G401 (cell line): ENCODE data around the gene EFNA2. TPM values are rescaled to one million over a fixed set of nuclear protein-coding genes. Genes with fewer than 3 reads are reported as not detected.
"Not testable (repeated sequence)": the region's sequence is repeated elsewhere in the genome, so short reads cannot be mapped to it uniquely, and the experiment has no call there.

ENCODE experiments used
- DNase-seq: peaks from one replicate; pipeline ENCODE4 v3.0.0-alpha.2; 2015; ENCODE audit warnings: low spot score
- in situ Hi-C: cut with HindIII; loops from 2 replicates; pipeline ENCODE4 v1.10.0; 2016; ENCODE audit warnings: low sequenced_read_pairs, mixed read lengths
- total RNA-seq: library from RNA; depleted of rRNA; stranded (reverse); fragments of >200 nt; shearing (Covaris generic); gene quantifications from 2 replicates; pipeline ENCODE4 v1.2.3, GENCODE V29; 2014; rRNA removed

The EFNA2 gene
- total RNA-seq, 1 experiment from 2014 or later: 1.3 TPM

DNA sequence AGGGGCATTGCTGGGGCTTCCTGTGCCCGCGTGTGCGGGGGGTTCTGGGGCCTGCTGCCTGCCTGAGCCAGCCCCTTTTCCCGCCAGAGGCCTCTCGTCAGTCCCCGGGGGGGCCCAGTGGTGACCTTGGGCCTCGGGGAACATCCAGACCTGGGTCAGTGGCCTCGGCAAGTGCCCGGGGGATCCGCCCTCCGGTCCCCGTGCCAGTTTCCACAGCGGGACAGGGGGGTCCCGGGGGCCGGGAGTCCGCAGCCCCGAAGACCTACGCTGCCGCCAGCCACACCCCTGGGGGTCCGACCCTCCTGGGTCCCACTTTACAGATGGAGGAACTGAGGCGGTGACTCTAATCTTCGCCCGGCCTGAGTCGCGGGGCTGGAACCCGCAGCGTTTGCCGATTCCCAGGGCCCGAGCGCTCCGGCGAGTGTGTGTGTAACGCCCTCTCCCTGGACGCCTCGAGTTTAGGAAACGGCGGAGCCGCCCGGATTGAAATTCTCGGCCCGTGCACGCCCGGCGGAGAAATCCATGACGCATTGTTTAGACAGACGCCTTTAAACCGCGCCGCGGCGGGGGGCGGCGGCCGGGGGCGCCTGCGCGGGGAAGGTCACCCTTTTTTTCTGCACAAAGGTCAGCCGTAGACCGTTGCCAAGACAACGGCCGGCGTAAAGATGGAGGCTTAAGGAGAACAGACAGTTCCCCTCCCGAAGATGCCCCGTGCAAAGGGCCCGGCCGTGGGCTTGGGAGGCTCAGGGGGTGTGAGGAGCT, 39.3 kb downstream of the EFNA2 start:
- peak; percentile 71 for DNase-seq
- in situ Hi-C loops: no loop called here

DNA sequence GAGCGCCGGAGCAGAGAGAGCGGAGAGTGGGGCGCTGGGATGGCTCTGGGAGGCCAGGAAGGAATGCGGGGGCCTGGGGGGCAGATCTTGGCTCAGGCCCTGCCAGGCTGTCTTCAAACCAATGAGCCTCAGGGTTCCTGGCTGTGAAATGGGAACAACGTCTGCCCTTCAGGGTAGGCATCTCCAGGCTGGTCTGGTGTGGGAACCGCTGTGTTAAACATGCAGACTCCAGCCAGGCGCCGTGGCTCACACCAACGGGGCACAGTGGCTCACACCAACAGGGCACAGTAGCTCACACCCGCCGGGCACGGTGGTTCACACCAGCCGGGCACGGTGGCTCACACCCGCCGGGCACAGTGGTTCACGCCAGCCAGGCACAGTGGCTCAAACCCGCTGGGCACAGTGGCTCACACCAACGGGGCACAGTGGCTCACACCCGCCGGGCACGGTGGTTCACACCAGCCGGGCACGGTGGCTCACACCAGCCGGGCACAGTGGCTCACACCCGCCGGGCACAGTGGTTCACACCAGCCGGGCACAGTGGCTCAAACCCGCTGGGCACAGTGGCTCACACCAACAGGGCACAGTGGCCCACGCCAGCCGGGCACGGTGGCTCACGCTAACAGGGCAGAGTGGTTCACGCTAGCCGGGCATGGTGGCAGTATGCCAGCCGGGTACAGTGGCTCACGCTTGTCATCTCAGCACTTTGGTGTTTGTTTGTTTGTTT, 40.1 kb downstream of the EFNA2 start:
- in situ Hi-C loops: no loop called here
- no peak for DNase-seq

DNA sequence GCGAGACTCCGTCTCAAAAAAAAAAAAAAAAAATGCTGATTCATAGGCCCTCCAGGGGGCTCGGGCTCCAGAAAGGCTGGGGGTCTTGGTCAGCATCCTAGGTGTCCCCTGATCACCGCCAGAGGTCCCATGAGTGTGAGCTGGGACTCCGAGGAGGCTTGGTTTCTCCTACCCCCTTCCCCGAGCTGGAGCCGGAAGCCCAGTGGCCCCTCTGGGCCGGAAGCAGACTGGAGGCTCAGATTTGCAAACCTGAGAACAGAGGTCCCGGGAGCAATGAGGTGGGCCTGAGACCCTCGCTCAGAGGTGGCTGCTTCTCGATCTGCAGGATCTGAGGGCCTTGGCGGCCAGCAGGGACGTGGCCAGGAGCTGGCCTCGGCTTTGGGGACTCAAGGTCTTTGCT, 41.5 kb downstream of the EFNA2 start:
- in situ Hi-C loops: no loop called here
- no peak for DNase-seq

DNA sequence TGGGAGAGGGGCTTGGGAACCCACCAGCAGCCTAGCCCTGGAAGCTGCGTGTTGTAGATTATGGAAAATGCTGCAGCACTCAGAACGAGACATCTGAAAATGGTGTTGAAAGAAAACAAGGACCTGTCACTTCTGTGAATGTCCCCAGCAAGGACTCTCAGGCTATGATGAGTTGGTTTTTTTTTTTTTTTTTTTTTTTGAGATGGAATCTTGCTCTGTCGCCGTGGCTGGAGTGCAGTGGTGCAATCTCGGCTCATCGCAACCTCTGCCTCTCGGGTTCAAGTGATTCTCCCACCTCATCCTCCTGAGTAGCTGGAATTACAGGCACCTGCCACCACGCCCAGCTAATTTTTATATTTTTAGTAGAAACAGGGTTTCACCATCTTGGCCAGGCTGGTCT, 46.5 kb downstream of the EFNA2 start:
- in situ Hi-C loops, DNase-seq: not testable (repeated sequence)

DNA sequence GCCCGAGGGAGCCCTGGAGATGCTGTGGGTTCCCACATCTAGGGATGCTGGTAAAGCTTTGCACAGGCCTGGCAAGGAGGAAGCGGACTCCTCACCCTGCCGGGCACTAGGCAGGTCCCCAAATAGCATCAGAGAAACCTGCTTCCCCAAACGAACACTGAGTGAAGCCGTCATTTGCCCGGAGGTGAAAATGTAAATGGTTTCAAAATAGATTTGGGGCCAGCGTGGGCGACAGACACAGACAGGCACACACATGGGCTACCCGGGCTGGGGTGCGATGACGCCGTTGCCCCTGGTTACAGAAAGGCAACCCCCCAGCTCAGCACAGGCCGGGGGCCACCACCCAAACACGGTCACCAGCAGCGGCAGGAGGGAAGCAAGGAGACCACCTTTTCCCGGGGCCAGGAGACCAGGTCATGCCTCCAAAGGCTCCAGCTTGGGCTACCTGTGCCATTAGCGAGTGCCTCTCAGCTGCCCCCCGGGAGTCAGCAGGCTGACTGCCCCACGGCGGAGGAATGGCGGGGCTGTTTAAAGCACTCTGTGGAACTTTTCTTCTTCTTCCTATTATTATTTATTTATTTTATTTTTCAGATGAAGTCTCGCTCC, 50.5 kb downstream of the EFNA2 start:
- no peak for DNase-seq
- in situ Hi-C loops: no loop called here

DNA sequence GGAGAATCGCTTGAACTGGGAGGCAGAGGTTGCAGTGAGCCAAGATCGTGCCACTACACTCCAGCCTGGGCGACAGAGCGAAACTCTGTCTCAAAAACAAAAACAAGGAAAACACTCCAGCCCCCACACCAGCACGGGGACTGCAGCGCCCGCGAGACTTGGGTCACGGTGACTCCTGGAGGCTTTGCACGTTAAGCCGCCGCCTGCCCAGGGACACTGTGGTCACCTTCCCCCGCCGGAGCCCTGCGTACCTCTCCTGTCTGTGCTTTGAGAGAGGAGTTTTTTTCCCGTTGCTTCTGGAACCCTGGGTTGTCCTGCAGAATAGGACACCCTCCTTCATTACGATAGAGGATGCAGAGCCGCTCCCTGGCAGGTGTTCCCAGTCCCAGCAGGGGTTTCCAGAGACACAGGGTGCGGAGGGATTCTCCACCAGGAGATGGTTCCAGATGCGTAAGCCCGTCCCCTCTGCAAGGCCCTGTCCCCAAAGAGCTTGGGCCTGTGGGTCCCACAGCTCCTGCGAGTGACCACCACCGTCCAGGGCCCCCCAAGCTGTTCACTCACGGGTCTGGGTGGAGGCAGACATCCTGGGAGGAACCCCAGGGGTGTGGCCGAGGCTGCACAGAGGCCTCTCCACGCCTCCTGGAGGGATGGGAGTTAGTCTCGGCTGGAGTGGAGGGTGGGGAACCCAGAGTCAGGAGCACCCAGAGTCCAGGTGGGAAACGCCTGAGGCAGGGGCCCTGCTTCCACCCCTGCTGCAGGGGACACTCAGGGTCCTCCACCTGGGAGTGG, 55.2 kb downstream of the EFNA2 start:
- in situ Hi-C loops: no loop called here
- no peak for DNase-seq

DNA sequence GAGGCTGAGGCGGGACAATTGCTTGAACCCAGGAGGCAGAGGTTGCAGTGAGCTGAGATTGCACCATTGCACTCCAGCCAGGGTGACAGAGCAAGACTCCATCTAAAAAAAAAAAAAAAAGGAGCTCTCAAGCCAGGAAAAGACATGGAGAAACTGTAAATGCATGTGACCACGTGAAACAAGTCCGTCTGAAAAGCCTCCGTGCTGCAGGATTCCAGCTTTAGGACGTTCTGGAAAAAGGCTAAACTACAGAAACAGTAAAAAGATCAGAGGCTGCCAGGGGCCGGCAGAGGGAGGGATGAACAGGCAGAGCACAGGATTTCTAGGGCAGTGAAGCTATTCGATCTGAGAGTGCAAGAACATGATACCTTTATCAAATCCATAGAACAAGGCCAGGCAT, 57.4 kb downstream of the EFNA2 start:
- in situ Hi-C loops: no loop called here
- no peak for DNase-seq

DNA sequence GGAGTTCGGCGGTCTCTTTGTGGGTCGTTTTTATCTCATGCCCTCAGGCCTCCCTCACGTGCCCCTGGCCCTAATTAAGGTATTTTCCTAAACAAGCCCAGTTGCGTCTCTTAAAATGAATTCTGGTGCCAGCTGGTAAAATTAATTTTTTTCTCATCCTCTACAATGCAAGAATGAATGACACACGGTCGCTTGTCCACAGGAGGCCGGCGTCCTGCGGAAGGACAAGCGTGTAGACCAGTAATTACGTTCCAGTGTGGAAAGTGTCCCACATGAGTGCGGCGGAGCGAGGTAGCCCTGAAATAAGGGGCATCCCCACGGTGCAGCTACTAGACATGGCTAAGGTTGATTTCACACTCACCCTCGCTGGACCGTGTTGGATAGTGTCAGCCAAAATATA, 63.5 kb downstream of the EFNA2 start:
- in situ Hi-C loops: no loop called here
- no peak for DNase-seq

DNA sequence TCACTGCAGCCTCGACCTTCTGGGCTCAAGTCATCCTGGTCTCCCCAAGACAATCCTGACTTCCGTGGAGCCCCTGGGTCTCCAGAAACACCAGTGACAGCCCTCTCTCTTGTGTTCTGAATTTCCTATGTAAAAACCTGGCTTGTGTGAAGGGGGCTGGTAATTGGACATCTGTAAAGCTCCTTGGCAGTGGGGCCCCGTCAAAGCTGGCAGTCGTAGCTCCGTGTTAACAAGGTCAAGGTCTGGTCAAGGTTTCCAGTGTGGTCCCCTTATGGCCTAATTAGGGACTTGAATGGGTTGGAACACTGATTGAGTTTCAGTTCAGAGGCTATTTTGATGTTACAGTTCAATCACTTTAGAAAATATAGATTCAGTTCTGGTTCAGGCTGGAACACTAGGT, 65.2 kb downstream of the EFNA2 start:
- in situ Hi-C loops: no loop called here
- no peak for DNase-seq

Other genes starting within 250 kb of the EFNA2 start
- 6.2 and 13.9 TPM in 2 replicates for gene ABCA7, start 245.8 kb upstream of the EFNA2 start, total RNA-seq
- 126 and 134 TPM in 2 replicates for gene ARHGAP45, start 218.7 kb upstream of the EFNA2 start, total RNA-seq
- 326 and 355 TPM in 2 replicates for gene POLR2E, start 190.5 kb upstream of the EFNA2 start, total RNA-seq
- gene GPX4, start 181.9 kb upstream of the EFNA2 start, total RNA-seq: 593 and 784 TPM in 2 replicates
- 22.3 and 25.1 TPM in 2 replicates for gene SBNO2, start 111.6 kb upstream of the EFNA2 start, total RNA-seq
- gene STK11, start 80.1 kb upstream of the EFNA2 start, total RNA-seq: 83.6 and 94.8 TPM in 2 replicates
- gene CBARP, start 47.9 kb upstream of the EFNA2 start, total RNA-seq: 3.6 and 5.6 TPM in 2 replicates
- 61.3 and 98.5 TPM in 2 replicates for gene ATP5F1D, start 44.1 kb upstream of the EFNA2 start, total RNA-seq
- gene MIDN, start 37.3 kb upstream of the EFNA2 start, total RNA-seq: 14.0 and 17.5 TPM in 2 replicates
- gene CIRBP, start 16.5 kb upstream of the EFNA2 start, total RNA-seq: 196 and 215 TPM in 2 replicates
- 37.9 and 45.0 TPM in 2 replicates for gene FAM174C, start 10.3 kb upstream of the EFNA2 start, total RNA-seq
- gene NDUFS7, start 98.0 kb downstream of the EFNA2 start, total RNA-seq: 123 TPM in 2 replicates
- 110 and 116 TPM in 2 replicates for gene GAMT, start 115.7 kb downstream of the EFNA2 start, total RNA-seq
- 153 and 193 TPM in 2 replicates for gene DAZAP1, start 121.7 kb downstream of the EFNA2 start, total RNA-seq
- 1,108 and 1,164 TPM in 2 replicates for gene RPS15, start 152.5 kb downstream of the EFNA2 start, total RNA-seq
- gene APC2, start 164.2 kb downstream of the EFNA2 start, total RNA-seq: 13.4 and 15.4 TPM in 2 replicates
- 86.7 and 90.0 TPM in 2 replicates for gene C19orf25, start 193.3 kb downstream of the EFNA2 start, total RNA-seq
- gene PCSK4, start 204.5 kb downstream of the EFNA2 start, total RNA-seq: 1.8 and 9.2 TPM in 2 replicates
- 18.4 and 20.6 TPM in 2 replicates for gene REEP6, start 205.3 kb downstream of the EFNA2 start, total RNA-seq
- 0.62 and 2.1 TPM in 2 replicates for gene ADAMTSL5, start 227.1 kb downstream of the EFNA2 start, total RNA-seq
- not detected in 2 replicates for gene PLK5, start 238.2 kb downstream of the EFNA2 start, total RNA-seq